Naive thymus-derived CD4-positive, alpha-beta T cell (primary cell): ENCODE data around the gene FJX1. TPM values are rescaled to one million over a fixed set of nuclear protein-coding genes. Genes with fewer than 3 reads are reported as not detected.
"Not testable (repeated sequence)": the region's sequence is repeated elsewhere in the genome, so short reads cannot be mapped to it uniquely, and the experiment has no call there.

Experiments
- ATAC-seq: fragments of 150-1000 bp; cut with Tn5 transposase; 2 replicates; pipeline ENCODE4 v1.10.0; 2021; ENCODE audit warnings: mild to moderate bottlenecking, moderate library complexity
- CTCF ChIA-PET: fragments of 350-600 bp; sonication (Branson Sonifier 250); formaldehyde crosslinking; loops from one replicate; lab custom pipeline; 2021; ENCODE audit warnings: antibody characterized with exemption; lab: Charles Lee
- POLR2A ChIA-PET: fragments of 350-600 bp; sonication (Branson Sonifier 250); formaldehyde crosslinking; loops from one replicate; lab custom pipeline; 2021; ENCODE audit warnings: antibody characterized with exemption, inconsistent platforms; lab: Charles Lee
- DNase-seq, 9 donors: peaks; one replicate each; pipeline versions ENCODE4 v3.0.0 to v3.0.0-alpha.2; 2020 to 2022; ENCODE audit warnings: mixed read lengths in 1 of 9
- H3K27ac ChIP-seq: one replicate; pipeline ENCODE4 v1.7.0; 2013; ENCODE audit warnings: mild to moderate bottlenecking, low read depth, low read length, moderate library complexity
- H3K27me3 ChIP-seq, 2 donors: one replicate each; pipeline ENCODE4 v1.7.0; 2013; ENCODE audit warnings: low read length in 2 of 2, mild to moderate bottlenecking in 2 of 2, moderate library complexity in 2 of 2; ENCODE audit not compliant: control insufficient read depth in 2 of 2, insufficient read depth in 2 of 2
- H3K36me3 ChIP-seq, 3 experiments: 1 replicate in 2 of 3; 2 replicates in 1 of 3; pipeline ENCODE4 v1.7.0; 2013; ENCODE audit warnings: low read length in 3 of 3, mild to moderate bottlenecking in 3 of 3, moderate library complexity in 1 of 3; ENCODE audit not compliant: insufficient read depth in 3 of 3, control insufficient read depth in 2 of 3
- H3K4me1 ChIP-seq, 2 donors: one replicate each; pipeline ENCODE4 v1.7.0; 2013; ENCODE audit warnings: low read length in 2 of 2, mild to moderate bottlenecking in 2 of 2, moderate library complexity in 1 of 2; ENCODE audit not compliant: control insufficient read depth in 2 of 2, insufficient read depth in 2 of 2
- H3K4me3 ChIP-seq: 2 replicates; pipeline ENCODE4 v1.7.0; 2013; ENCODE audit warnings: mild to moderate bottlenecking, low read length
- H3K9me3 ChIP-seq, 3 experiments: 1 replicate in 2 of 3; 2 replicates in 1 of 3; pipeline ENCODE4 v1.7.0; 2013; ENCODE audit warnings: low read length in 3 of 3; ENCODE audit not compliant: control insufficient read depth in 2 of 3
- H3K27ac Mint-ChIP-seq, 9 donors: one replicate each; pipeline ENCODE4 v1.8.0; 2020 to 2022; ENCODE audit warnings: mixed read lengths in 9 of 9, mild to moderate bottlenecking in 8 of 9, moderate library complexity in 5 of 9, inconsistent platforms in 2 of 9
- H3K27me3 Mint-ChIP-seq, 5 donors: one replicate each; pipeline ENCODE4 v1.8.0; 2021 to 2022; ENCODE audit warnings: mixed read lengths in 5 of 5, mild to moderate bottlenecking in 1 of 5
- H3K36me3 Mint-ChIP-seq, 5 donors: one replicate each; pipeline ENCODE4 v1.8.0; 2020 to 2022; ENCODE audit warnings: mixed read lengths in 5 of 5, mild to moderate bottlenecking in 3 of 5, inconsistent platforms in 1 of 5
- H3K4me1 Mint-ChIP-seq, 7 donors: one replicate each; pipeline ENCODE4 v1.8.0; 2020 to 2022; ENCODE audit warnings: mixed read lengths in 7 of 7, mild to moderate bottlenecking in 3 of 7, inconsistent platforms in 1 of 7
- H3K4me3 Mint-ChIP-seq, 10 donors: one replicate each; pipeline ENCODE4 v1.8.0; 2020 to 2022; ENCODE audit warnings: mild to moderate bottlenecking in 10 of 10, mixed read lengths in 10 of 10, moderate library complexity in 6 of 10, inconsistent platforms in 2 of 10
- H3K9me3 Mint-ChIP-seq, 11 donors: one replicate each; pipeline ENCODE4 v1.8.0; 2020 to 2022; ENCODE audit warnings: mixed read lengths in 11 of 11, mild to moderate bottlenecking in 4 of 11, inconsistent platforms in 1 of 11, moderate library complexity in 1 of 11
- intact Hi-C, 2 donors: fragments of 100-400 bp; cut with micrococcal nuclease; formaldehyde crosslinking; loops; one replicate each; pipeline ENCODE4 v1.15.1; 2023
- polyA plus RNA-seq, 2 donors: library from polyadenylated mRNA; unstranded; fragments of 300-500 nt; fragmentation: Illumina TruSeq; gene quantifications; one replicate each; pipeline ENCODE4 v1.2.3, GENCODE V29; 2021
- total RNA-seq, 6 experiments: library from RNA in 5 of 6; stranded (reverse) in 5 of 6; gene quantifications; 1 replicate in 5 of 6; 2 replicates in 1 of 6; pipeline ENCODE4 v1.2.3 and lab custom pipeline; 2021 to 2026

The FJX1 gene
- total and polyA plus RNA-seq, 7 experiments from 2014 or later, result 0.15 TPM; not detected in 6

GRCh38 chr11:35664977-35665441 is 46.7 kb downstream of the FJX1 start:
- peaks cover 0 to 8% (median 0%) of the 10 kb centered on the region in 5 donors for H3K27me3 Mint-ChIP-seq
- Histone ChIP-seq H3K36me3 (peaks cover 0 to 4% (median 0%) of the 10 kb centered on the region in 3 experiments), H3K4me3 (no peak overlapping the region), H3K4me1 (peaks cover 22 to 25% of the 10 kb centered on the region in 2 donors), H3K9me3 (peaks cover 0 to 13% (median 6%) of the 10 kb centered on the region in 3 experiments), H3K27me3 (no peaks in the 10 kb centered on the region), H3K27ac (no peak overlapping the region)
- H3K4me3 Mint-ChIP-seq, result peak overlapping the region; percentile 16 to 99 (median 94)
- ChIA-PET POLR2A (no interaction called here), CTCF (no interaction called here)
- peaks cover 0 to 54% (median 31%) of the 10 kb centered on the region in 11 donors for H3K9me3 Mint-ChIP-seq
- peaks cover 14 to 50% (median 46%) of the 10 kb centered on the region in 5 donors for H3K36me3 Mint-ChIP-seq
- intact Hi-C loops, result loop anchor here (5.0 to 10.0 kb wide), 4 partner anchors 827 to 1890 kb away; partner anchors contain the start of genes FBXO3 (in 1 of the 2) and NAT10 (in 1 of the 2)
- peaks cover 32 to 81% (median 70%) of the 10 kb centered on the region in 7 donors for H3K4me1 Mint-ChIP-seq
- DNase-seq (peak in 2 of 9 donors; percentile 1 to 12), ATAC-seq (no peak)
- H3K27ac Mint-ChIP-seq, result peak overlapping the region in 3 of 9 donors; percentile 11 to 100 (median 94)

GRCh38 chr11:35667257-35667656 is 49.0 kb downstream of the FJX1 start:
- POLR2A ChIA-PET, result no interaction called here
- H3K36me3 Mint-ChIP-seq, result peaks cover 16 to 64% (median 59%) of the 10 kb centered on the region in 5 donors
- intact Hi-C loops, result loop anchor here (10.0 kb wide), 2 partner anchors 1562 to 1892 kb away; partner anchors contain the start of genes FBXO3 (in 1 of the 2) and NAT10 (in 1 of the 2)

GRCh38 chr11:35668350-35668749 is 50.1 kb downstream of the FJX1 start:
- H3K36me3 ChIP-seq, H3K27ac ChIP-seq, POLR2A ChIA-PET, H3K4me3 ChIP-seq, DNase-seq, H3K27ac Mint-ChIP-seq, H3K9me3 ChIP-seq, CTCF ChIA-PET, H3K27me3 ChIP-seq, ATAC-seq, H3K27me3 Mint-ChIP-seq: not testable (repeated sequence)
- H3K4me3 Mint-ChIP-seq, result peak overlapping the region in 1 of 10 donors; percentile 32
- H3K4me1 Mint-ChIP-seq, result peaks cover 26 to 96% (median 86%) of the 10 kb centered on the region in 7 donors
- H3K9me3 Mint-ChIP-seq, result peaks cover 0 to 49% (median 28%) of the 10 kb centered on the region in 11 donors
- intact Hi-C loops, result loop anchor here (10.0 kb wide), 2 partner anchors 1564 to 1894 kb away; partner anchors contain the start of genes FBXO3 (in 1 of the 2) and NAT10 (in 1 of the 2)
- peaks cover 12 to 62% (median 55%) of the 10 kb centered on the region in 5 donors for H3K36me3 Mint-ChIP-seq
- H3K4me1 ChIP-seq, result peaks cover 13 to 28% of the 10 kb centered on the region in 2 donors

More at GRCh38 chr11:35667257-35667656, 49.0 kb downstream of the FJX1 start:
- ATAC-seq (no peak), DNase-seq (no peak)
- CTCF ChIA-PET, result no interaction called here
- Histone ChIP-seq H3K4me1 (peaks cover 17 to 28% of the 10 kb centered on the region in 2 donors), H3K9me3 (peaks cover 0 to 13% (median 6%) of the 10 kb centered on the region in 3 experiments), H3K27ac (no peak overlapping the region), H3K27me3 (no peaks in the 10 kb centered on the region), H3K4me3 (no peak overlapping the region), H3K36me3 (peaks cover 0 to 4% (median 0%) of the 10 kb centered on the region in 3 experiments)
- Mint-ChIP-seq H3K9me3 (peaks cover 0 to 54% (median 32%) of the 10 kb centered on the region in 11 donors), H3K4me3 (peak overlapping the region in 1 of 10 donors; percentile 27), H3K27me3 (no peaks in the 10 kb centered on the region), H3K4me1 (peaks cover 34 to 90% (median 82%) of the 10 kb centered on the region in 7 donors), H3K27ac (no peak overlapping the region)

Other genes starting within 250 kb of the FJX1 start
- gene SLC1A2, start 198.9 kb upstream of the FJX1 start, total RNA-seq, result under 1 TPM in 3 of 5 experiments, not detected in 2; 0.13 to 0.69 (median 0.24) TPM
- not detected for gene SLC1A2, start 198.9 kb upstream of the FJX1 start, polyA plus RNA-seq
- not detected for gene PAMR1, start 92.8 kb upstream of the FJX1 start, total RNA-seq
- not detected for gene PAMR1, start 92.8 kb upstream of the FJX1 start, polyA plus RNA-seq
- gene TRIM44, start 44.3 kb downstream of the FJX1 start, total RNA-seq, result 10 to 100 TPM; 35.7 to 60.8 (median 58.6) TPM
- 10 to 100 TPM; 50.2 to 60.1 TPM for gene TRIM44, start 44.3 kb downstream of the FJX1 start, polyA plus RNA-seq